ENCODE measurements around the gene KMT2E. TPM values are rescaled to one million over a fixed set of nuclear protein-coding genes. Genes with fewer than 3 reads are reported as not detected.

KMT2E gene
- total and polyA plus RNA-seq, 2 donors (not counting 3 experiments of a cell fraction or from before 2014, with no cell fraction given), result 19.0 to 74.8 TPM

DNA sequence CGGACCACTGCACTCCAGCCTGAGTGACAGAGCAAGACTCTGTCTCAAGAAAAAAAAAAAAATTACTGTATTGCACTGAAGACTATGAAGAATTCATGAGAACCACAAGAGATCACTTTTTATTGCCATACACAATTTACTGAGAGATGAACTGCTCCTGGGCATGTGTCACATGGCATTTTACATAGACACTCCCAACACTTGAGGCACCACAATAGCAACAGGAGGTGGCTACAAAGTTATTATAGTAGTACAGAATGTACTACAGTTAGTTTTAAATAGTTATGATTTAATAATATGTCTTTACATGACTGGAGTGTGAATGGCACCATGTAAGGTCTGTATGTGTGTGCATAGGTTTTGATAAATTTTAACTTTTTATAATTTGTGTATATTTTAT, 70.6 kb downstream of the KMT2E start:
- Histone ChIP-seq H4K20me1 (replicated peaks; ENCODE audit: control insufficient read depth, extremely low read depth, insufficient read depth, low read length) (no peaks in the 10 kb centered on the region), H3K4me1 (ENCODE audit: control insufficient read depth, extremely low read depth, insufficient read depth, low read length) (no peaks in the 10 kb centered on the region), H3K27ac (ENCODE audit: insufficient read depth, low read depth, low read length) (no peak overlapping the region), H3K4me2 (ENCODE audit: insufficient read depth, low read length) (no peak overlapping the region), H3K9me1 (replicated peaks; ENCODE audit: control insufficient read depth, extremely low read depth, insufficient read depth, low read length) (no peaks in the 10 kb centered on the region), H3K27me3 (ENCODE audit: control insufficient read depth in 2 of 2, insufficient read depth in 2 of 2, low read length in 2 of 2) (no peaks in the 10 kb centered on the region), H3K4me3 (replicated peaks in 1 of 3; ENCODE audit: insufficient read depth in 1 of 3, low read depth in 1 of 3, low read length in 3 of 3) (no peak overlapping the region), H3K9me3 (replicated peaks; ENCODE audit: control insufficient read depth, insufficient read depth, low read length) (no peaks in the 10 kb centered on the region), H2AFZ (ENCODE audit: low read depth, low read length) (no peak overlapping the region), H3K36me3 (ENCODE audit: control insufficient read depth in 2 of 2, extremely low read depth in 1 of 2, insufficient read depth in 2 of 2, low read length in 2 of 2) (peaks cover 6 to 8% of the 10 kb centered on the region in 2 experiments), H3K79me2 (ENCODE audit: control insufficient read depth, insufficient read depth, low read length) (peaks cover 8% of the 10 kb centered on the region), H3K9ac (replicated peaks; ENCODE audit: extremely low read depth, insufficient read depth, low read length) (no peak overlapping the region)
- POLR2A ChIA-PET, result no interaction called here
- DNase-seq (ENCODE audit: low read depth, low spot score) (no peak), FAIRE-seq (no peak)
- TF ChIP-seq EZH2 (IDR thresholded peaks at IDR 0.05; ENCODE audit: borderline replicate concordance, low read depth, low read length, severe bottlenecking) (no peak), POLR2AphosphoS5 (IDR thresholded peaks at IDR 0.05; ENCODE audit: insufficient read depth, low read depth, low read length) (no peak), FOS (IDR thresholded peaks at IDR 0.05; ENCODE audit: borderline replicate concordance, insufficient read depth, low read length) (no peak), JUN (IDR thresholded peaks at IDR 0.05; ENCODE audit: borderline replicate concordance, insufficient read depth, insufficient read length, low read depth) (no peak), POLR2A (IDR thresholded peaks at IDR 0.05; ENCODE audit: low read depth, low read length) (no peak), GATA2 (IDR thresholded peaks at IDR 0.05; ENCODE audit: insufficient read depth, insufficient read length, low read depth, low read length) (no peak), MAX (IDR thresholded peaks at IDR 0.05; ENCODE audit: insufficient read depth, insufficient read length) (no peak), MYC (IDR thresholded peaks at IDR 0.05; ENCODE audit: low read depth, low read length) (no peak)
- TF ChIP-seq, protein P1, sequence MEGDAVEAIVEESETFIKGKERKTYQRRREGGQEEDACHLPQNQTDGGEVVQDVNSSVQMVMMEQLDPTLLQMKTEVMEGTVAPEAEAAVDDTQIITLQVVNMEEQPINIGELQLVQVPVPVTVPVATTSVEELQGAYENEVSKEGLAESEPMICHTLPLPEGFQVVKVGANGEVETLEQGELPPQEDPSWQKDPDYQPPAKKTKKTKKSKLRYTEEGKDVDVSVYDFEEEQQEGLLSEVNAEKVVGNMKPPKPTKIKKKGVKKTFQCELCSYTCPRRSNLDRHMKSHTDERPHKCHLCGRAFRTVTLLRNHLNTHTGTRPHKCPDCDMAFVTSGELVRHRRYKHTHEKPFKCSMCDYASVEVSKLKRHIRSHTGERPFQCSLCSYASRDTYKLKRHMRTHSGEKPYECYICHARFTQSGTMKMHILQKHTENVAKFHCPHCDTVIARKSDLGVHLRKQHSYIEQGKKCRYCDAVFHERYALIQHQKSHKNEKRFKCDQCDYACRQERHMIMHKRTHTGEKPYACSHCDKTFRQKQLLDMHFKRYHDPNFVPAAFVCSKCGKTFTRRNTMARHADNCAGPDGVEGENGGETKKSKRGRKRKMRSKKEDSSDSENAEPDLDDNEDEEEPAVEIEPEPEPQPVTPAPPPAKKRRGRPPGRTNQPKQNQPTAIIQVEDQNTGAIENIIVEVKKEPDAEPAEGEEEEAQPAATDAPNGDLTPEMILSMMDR (IDR thresholded peaks at IDR 0.05; ENCODE audit: extremely low read depth in 1 of 2, insufficient read depth in 1 of 2, low read depth in 1 of 2, low read length in 2 of 2), result no peak
- dilution Hi-C loops (cut with MboI; ENCODE audit: extremely low pct_ligation_motif_present, low sequenced_read_pairs) (no loop called here), intact Hi-C loops (cut with micrococcal nuclease) (no loop called here)
- CTCF ChIA-PET, result no interaction called here
- no TSS peak for BruUV-seq (replicated peaks)

Measured in endothelial cell of umbilical vein (primary cell).